ENCODE results near the gene IDH3A. TPM values are rescaled to one million over a fixed set of nuclear protein-coding genes. Genes with fewer than 3 reads are reported as not detected.
A peak's percentile ranks its signal among the peaks of the same experiment; 100 is the strongest.

IDH3A gene
- total RNA-seq, 1 donor from 2014 or later = 40.2 TPM

- Mint-ChIP-seq H3K9me3 (ENCODE audit: unreplicated experiment) (peaks cover 2% of the 10 kb centered on the region), H3K4me1 (ENCODE audit: low read depth, unreplicated experiment) (peaks cover 49% of the 10 kb centered on the region), H3K4me3 (ENCODE audit: unreplicated experiment) (peak within 1 kb of the TSS; percentile 98), H3K27ac (ENCODE audit: unreplicated experiment) (peak within 1 kb of the TSS; percentile 99), H3K36me3 (ENCODE audit: unreplicated experiment) (no peaks in the 10 kb centered on the region), H3K27me3 (ENCODE audit: unreplicated experiment) (peaks cover 14% of the 10 kb centered on the region)
- TF ChIP-seq, protein P1, sequence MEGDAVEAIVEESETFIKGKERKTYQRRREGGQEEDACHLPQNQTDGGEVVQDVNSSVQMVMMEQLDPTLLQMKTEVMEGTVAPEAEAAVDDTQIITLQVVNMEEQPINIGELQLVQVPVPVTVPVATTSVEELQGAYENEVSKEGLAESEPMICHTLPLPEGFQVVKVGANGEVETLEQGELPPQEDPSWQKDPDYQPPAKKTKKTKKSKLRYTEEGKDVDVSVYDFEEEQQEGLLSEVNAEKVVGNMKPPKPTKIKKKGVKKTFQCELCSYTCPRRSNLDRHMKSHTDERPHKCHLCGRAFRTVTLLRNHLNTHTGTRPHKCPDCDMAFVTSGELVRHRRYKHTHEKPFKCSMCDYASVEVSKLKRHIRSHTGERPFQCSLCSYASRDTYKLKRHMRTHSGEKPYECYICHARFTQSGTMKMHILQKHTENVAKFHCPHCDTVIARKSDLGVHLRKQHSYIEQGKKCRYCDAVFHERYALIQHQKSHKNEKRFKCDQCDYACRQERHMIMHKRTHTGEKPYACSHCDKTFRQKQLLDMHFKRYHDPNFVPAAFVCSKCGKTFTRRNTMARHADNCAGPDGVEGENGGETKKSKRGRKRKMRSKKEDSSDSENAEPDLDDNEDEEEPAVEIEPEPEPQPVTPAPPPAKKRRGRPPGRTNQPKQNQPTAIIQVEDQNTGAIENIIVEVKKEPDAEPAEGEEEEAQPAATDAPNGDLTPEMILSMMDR (IDR thresholded peaks at IDR 0.05; ENCODE audit: partially characterized antibody, unreplicated experiment) = peak; percentile 81
- DNase-seq = peak; percentile 91
These were observed 17.7 kb upstream of the IDH3A start, which contains the start of gene CIB2 for GRCh38 chr15:78131295-78132061. Gene CIB2 (minus strand): TSS chr15:78131445. CDS start chr15:78131215, 230 bp downstream.

- H3K36me3 Mint-ChIP-seq (ENCODE audit: unreplicated experiment) = no peaks in the 10 kb centered on the region
- H3K4me3 Mint-ChIP-seq (ENCODE audit: unreplicated experiment) = no peak overlapping the region
- peaks cover 2% of the 10 kb centered on the region for H3K9me3 Mint-ChIP-seq (ENCODE audit: unreplicated experiment)
- H3K27ac Mint-ChIP-seq (ENCODE audit: unreplicated experiment) = peak overlapping the region; percentile 66
- H3K27me3 Mint-ChIP-seq (ENCODE audit: unreplicated experiment) = peaks cover 12% of the 10 kb centered on the region
- DNase-seq = no peak
- peaks cover 40% of the 10 kb centered on the region for H3K4me1 Mint-ChIP-seq (ENCODE audit: low read depth, unreplicated experiment)
- TF ChIP-seq, protein P1 (IDR thresholded peaks at IDR 0.05; ENCODE audit: partially characterized antibody, unreplicated experiment) = no peak
These were observed 15.4 kb upstream of the IDH3A start for GRCh38 chr15:78133801-78134200.

DNA sequence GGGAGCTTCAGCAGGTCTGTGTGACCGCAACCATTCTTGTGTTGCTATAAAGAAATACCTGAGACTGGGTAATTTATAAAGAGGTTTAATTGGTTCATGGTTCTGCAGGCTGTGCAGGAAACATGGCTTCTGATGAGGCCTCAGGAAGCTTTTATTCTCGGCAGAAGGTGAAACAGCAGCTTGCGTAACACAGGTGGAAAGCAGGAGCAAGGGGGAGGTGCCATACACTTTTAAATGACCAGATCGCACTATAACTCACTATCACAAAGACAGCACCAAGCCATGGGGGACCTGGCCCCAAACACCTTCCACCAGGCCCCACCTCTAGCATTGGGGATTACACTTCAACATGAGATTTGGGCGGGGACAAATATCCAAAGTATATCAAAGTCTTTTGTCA is 9.6 kb upstream of the IDH3A start:
- H3K27me3 Mint-ChIP-seq (ENCODE audit: unreplicated experiment) = peaks cover 3% of the 10 kb centered on the region
- H3K4me1 Mint-ChIP-seq (ENCODE audit: low read depth, unreplicated experiment) = peaks cover 11% of the 10 kb centered on the region
- no peak overlapping the region for H3K27ac Mint-ChIP-seq (ENCODE audit: unreplicated experiment)
- no peak for DNase-seq
- no peaks in the 10 kb centered on the region for H3K36me3 Mint-ChIP-seq (ENCODE audit: unreplicated experiment)
- peaks cover 2% of the 10 kb centered on the region for H3K9me3 Mint-ChIP-seq (ENCODE audit: unreplicated experiment)
- no peak overlapping the region for H3K4me3 Mint-ChIP-seq (ENCODE audit: unreplicated experiment)
- TF ChIP-seq, protein P1 (IDR thresholded peaks at IDR 0.05; ENCODE audit: partially characterized antibody, unreplicated experiment) = no peak

GRCh38 chr15:78140292-78140691 is 8.9 kb upstream of the IDH3A start:
- Mint-ChIP-seq H3K4me1 (ENCODE audit: low read depth, unreplicated experiment) (peaks cover 9% of the 10 kb centered on the region), H3K36me3 (ENCODE audit: unreplicated experiment) (no peaks in the 10 kb centered on the region), H3K4me3 (ENCODE audit: unreplicated experiment) (no peak overlapping the region), H3K9me3 (ENCODE audit: unreplicated experiment) (peaks cover 2% of the 10 kb centered on the region), H3K27me3 (ENCODE audit: unreplicated experiment) (peaks cover 3% of the 10 kb centered on the region), H3K27ac (ENCODE audit: unreplicated experiment) (no peak overlapping the region)
- TF ChIP-seq, protein P1 (IDR thresholded peaks at IDR 0.05; ENCODE audit: partially characterized antibody, unreplicated experiment) = no peak
- DNase-seq = no peak

DNA sequence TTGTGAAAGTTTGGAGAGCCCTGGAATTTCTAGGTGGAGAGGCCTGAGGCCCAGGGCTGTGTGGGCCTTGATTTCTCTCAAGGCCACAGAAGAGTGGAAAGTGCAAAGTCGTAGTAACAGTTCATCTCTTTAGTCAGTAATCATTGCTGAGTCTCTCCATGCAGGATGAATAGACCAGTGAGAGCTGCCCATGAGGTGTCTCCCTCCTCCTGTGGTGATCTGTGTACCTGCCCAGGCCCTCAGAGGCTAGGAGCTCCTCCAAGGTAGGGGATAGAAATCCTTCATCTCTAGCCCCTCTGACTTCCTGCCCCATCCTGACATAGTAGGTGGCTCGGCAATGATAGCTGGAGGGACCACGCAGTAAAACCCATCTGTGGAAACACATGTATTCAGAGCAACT is 6.8 kb upstream of the IDH3A start:
- no peak overlapping the region for H3K4me3 Mint-ChIP-seq (ENCODE audit: unreplicated experiment)
- no peaks in the 10 kb centered on the region for H3K4me1 Mint-ChIP-seq (ENCODE audit: low read depth, unreplicated experiment)
- TF ChIP-seq, protein P1 (IDR thresholded peaks at IDR 0.05; ENCODE audit: partially characterized antibody, unreplicated experiment) = no peak
- H3K9me3 Mint-ChIP-seq (ENCODE audit: unreplicated experiment) = peaks cover 3% of the 10 kb centered on the region
- H3K36me3 Mint-ChIP-seq (ENCODE audit: unreplicated experiment) = no peaks in the 10 kb centered on the region
- no peak overlapping the region for H3K27ac Mint-ChIP-seq (ENCODE audit: unreplicated experiment)
- no peak for DNase-seq
- peaks cover 1% of the 10 kb centered on the region for H3K27me3 Mint-ChIP-seq (ENCODE audit: unreplicated experiment)

Measured in glutamatergic neuron (in vitro differentiated cells).